RPMI8226 (cell line): ENCODE results near the gene PRR7.

Experiments
- DNase-seq: peaks from one replicate; pipeline ENCODE4 v3.0.0-alpha.2; 2015

Gene PRR7

DNA sequence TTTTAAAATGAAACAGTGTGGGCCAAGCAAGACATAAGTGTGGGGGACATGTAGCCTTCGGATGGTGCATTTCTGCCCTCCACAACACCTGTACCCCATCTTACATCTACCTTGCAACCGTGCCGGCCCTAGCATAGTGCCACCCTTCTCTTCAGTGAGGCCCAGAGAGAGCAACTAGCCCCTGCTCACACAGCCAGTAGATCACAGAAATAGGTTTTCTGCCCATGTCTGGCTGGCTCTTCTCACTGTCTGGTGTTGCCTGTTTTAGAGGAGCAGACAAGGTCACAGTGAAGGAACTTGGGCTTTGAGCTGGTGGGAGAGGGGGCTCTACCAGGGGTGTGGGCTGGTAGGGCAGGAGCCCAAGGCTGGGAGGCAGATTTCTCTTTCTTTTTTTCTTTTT is 39.6 kb downstream of the PRR7 start:
- DNase-seq = no peak

DNA sequence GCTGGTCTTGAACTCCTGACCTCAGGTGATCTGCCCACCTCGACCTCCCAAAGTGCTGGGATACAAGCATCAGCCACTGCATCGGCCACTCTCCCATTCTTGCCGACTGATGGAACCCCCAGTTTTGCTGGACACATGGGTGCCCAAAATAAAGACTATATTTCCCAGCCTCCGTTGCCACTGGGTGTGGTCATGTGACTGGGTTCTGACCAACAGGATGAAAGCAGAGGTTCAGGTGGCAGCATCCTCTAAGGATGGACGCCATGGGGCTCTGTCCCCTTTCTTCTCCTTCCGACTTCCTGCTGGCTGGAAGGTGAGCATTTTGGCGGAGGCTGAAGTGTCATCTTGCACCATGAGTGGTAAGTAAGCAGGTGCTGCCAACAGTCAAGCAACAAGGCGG is 40.5 kb downstream of the PRR7 start:
- no peak for DNase-seq

DNA sequence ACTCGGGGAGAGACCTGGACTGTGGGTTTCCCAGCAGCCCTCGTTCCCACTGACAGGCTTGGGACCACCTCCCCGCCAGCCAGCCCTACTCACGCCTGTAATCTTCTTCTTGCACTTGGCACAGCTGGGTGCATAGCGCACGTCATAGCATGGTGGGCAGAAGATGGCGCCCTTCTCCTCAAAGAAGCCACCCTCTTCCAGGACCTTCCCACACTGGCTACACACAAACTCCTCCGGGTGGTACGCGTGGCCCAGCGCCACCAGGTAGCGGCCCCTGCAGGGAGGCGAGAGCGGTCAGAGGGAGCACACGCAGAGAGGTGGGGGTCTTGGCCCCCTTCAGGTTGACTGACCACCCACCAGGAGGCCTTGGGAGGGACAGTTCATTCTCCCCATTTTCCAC is 41.4 kb downstream of the PRR7 start:
- no peak for DNase-seq

DNA sequence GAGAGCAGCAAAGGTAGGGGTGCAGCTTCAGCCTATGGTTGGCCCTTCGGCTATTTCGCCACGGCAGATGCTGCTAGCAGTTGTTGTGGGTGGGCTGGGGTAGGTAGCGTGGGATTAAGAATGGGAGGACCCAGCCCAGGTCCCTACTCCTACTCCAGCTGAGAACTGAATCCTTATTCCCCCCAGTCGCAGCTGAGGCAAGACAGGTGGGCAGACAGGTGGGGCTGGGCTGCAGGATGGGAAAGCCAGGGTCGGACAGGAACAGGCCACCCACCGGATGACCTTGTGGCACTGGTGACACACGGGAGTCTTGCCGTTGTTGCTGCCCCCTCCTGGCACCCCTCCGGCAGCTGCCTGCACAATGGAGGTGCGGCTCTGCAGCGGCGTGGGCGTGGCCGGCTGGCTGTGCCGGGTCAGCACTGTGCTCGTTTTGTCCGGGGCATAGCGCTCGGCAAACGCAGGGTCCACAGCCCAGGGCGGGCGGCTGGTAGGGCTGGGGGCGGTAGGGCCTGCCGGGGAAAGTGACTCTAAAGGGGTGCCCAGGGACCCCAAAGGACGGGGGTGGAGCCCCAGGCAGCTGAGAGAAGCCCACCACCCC is 42.6 kb downstream of the PRR7 start:
- DNase-seq = peak; percentile 89

DNA sequence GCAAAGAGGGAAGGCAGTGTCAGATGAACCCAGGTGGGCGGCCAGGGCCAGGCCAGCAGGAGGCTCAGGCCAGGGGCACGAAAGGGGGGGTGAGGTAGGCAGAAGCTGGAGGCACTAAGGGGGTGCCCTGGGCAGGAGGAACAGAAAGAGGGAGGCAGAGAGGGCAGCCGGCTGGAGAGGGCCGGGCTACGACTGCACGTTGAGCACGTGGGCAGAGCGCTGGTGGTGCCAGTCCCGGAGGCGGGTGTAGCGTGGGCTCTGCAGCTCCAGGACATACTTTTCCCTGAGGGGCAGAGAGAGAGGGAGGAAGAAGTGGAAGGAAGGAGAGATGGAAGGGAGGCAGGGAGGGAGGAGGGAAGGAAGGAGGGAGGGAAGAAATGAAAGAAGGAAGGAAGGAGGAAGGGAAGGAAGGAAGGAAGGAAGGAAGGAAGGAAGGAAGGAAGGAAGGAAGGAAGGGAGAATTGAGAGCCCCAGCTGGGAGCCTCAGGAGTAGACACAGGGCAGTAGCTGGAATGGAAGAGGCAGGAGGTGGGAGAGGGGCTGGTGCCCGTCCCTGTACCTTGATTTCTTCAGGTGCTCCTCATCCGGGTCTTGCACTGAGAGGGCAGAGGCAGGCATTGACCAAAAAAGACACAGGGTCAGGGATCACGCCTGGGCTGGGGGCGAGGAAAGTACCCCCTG is 43.8 kb downstream of the PRR7 start:
- peak; percentile 48 for DNase-seq

DNA sequence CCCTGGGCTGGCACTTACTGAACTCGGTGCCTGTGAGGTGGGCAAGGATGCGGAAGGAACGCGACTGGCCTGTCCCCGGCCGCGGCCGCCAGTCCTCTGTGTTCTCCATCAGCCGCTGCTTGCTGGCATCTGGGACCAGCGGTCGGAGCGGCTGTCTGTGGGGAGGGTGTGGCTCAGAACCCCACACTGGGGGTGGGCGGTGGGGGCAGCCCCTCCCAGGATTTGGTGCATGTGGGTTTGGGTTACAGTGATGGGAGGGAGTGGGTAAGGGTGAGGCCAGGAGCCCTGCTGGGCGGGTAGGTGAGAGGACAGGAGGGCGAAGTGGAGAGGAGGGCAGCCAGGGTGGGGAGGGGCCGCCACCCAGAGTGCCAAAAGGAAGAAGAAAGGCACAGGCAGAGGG is 44.4 kb downstream of the PRR7 start:
- no peak for DNase-seq

DNA sequence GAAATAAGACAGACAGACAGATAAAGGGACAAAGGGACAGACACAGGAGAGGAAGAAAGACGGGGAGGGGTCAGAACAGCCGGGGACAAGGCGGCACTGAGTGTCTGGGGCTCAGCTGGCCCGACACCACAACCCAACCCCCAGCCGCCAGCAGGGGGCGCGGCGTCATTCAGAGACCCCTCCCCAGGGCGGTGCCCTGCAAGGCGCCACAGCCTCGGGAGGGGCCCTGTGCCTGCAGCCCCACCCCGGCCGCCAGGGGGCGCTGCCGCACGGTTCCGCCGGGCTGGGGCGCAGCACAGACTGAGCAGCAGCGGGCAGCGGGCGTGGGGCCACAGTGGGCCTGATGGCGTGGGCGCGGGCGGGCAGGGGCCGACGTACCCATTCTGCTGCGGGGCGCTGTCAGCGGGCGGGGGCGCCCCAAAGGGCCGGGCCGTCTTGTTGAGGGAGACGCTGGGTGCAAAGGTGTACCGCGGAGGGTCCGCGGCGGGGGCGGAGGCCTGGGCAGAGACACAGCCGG is 44.9 kb downstream of the PRR7 start:
- DNase-seq = peak; percentile 35

DNA sequence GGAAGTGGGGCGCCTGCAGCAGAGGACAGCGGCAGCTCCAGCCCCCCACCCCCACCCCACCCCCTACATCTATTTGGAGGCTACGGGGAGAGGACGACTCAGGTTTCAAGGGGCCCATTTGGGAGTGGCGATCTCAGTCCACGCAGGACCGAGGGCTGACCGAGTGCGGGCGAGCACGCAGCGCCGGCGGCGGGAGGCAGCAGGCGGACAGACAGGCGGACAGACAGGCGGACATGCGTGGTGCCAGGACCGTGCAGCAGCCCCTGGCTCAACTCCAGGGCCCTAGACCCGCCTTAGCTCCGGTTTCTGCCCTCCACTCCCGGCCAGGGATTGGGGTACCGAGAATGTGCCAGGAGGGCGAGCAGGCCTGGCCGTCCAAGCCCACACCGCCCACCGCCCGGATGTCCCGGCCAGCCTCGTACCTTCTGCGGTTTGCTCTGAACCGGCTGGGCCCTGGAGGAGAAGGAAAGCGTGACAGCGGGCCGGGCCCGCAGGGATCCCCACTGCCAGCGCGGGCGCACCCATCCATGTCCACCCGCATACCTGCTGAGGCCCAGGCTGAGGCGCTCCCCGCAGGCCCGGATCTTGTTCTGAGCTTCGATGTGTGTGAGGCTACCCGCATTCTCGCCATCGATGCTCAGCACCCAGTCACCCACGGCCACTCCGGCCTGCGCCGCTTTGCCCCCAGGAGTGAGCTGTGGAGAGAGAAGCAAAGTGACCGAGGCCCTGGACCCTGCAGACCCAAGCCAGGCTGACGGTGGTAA is 45.6 kb downstream of the PRR7 start:
- DNase-seq = no peak

DNA sequence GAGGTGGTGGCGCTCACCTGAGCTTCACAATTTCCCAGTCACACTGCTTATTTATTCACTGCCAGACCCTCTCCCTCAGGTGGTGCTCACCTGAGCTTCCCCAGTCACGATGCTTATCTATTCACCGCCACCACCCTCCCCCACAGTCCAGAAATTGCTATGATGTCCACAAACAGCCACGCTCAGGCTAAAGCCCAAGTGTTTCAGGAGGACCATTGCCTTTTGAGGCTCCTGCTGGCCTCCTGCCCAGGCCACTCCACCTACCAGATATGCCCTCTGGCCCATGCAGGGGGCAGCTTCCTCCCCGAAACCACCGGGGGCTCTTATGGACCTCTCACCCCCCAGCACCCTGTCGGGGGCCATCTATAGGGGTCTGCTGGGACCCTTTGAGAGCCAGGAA is 46.2 kb downstream of the PRR7 start:
- DNase-seq = no peak

DNA sequence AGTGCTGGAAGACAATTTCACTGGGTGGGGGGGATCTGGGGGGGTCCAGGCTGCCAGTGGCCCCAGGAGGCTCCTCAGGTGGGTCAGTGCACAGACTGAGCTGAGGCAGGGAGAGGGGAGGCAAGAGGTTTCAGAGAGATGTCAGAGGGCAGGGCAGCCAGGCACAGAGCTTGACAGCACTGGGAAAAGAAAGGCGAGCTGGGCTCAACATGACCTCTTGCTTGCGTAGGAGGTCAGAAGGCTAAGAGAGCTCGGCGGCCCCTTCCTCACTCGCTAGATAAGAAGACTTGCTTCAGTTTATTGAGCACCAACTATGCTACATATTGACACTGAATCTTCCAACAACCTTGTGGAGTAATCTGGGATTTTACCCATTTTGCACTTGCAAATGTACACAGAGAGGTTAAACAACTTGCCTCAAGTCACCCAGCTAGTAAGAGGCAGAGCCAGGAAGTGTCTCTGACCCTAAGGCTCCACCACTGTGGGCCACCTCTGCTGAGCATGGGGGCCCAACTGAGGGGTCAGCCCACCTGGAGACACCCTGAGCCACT is 47.3 kb downstream of the PRR7 start:
- DNase-seq = no peak

DNA sequence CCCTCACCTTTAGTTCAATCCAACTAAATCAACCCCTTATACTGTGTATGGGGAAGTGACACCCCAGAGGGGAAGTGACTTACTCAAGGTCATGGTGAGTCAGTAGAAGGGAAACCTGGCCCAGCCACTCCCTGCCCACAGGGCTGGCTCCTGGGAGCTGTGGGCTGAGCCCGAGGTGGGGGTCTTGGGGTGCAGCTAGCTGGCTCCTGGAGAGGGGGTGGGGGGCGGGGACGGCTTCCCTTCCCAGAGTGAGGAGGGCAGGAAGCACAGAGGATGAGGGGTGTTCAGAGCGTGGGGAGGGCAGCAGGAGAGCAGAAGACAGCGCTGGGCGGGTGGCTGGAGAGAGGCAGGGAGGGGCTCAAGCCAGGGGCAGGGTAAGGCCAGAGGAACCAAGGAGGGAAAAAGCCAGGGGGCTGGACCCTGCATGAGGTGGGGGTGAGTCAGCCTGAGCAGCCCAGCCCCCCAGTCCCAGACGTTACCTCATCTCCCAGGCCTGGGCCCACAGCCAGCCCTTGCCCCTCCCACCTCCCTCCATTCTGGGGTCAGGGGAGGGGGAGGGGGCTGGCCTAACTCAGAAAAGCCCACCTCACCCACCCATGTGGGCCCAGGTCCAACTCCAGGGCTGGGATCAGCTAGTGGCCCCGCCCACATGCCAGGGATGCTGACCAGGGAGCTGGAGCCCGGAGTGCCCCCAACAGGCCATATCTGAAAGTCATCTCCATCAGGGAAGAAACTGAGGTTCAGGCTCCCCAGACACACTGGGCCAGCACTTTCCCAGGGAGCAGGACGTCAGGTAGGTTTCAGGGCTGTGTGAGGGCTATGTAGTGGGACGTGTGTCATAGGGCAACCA is 48.0 kb downstream of the PRR7 start:
- DNase-seq = peak; percentile 63

DNA sequence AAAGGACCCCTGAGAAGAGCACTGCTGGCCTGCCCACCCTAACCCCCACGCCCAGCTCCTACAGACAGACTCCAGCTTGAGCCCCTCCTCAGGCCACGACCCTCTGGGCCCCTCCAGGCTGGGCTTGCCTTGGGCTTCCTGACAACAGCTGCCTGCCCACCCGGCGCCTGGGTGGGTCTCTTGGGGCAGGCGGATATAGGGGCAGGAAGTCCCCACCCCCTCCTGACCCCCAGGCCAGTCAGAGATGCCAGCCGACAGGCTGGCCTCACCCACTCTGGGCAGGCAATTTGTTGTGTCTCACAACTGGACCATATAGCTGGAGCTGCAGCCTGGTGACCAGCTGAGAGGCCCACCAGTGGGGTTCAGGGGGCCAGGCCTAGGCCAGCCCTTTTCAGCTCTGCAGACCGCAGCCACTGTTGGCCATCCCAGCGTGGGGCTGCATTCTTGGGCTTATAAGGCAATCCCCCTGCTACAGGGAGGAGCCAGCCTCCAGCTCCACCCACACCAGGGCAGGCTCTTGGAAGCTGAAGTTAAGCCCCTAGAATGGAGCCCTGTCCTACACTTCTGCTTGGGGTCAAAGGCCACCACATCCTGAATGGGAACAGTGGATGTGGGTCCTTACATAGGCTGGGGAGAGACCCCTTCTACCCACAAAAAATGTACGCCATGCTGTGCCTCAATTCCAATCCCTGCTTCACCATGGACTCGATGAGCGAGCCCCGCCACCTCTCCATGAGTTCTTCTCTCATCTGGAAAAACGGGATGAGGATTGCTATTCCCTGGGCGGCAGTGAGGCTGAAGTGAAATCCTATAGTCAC is 48.8 kb downstream of the PRR7 start:
- DNase-seq = no peak

DNA sequence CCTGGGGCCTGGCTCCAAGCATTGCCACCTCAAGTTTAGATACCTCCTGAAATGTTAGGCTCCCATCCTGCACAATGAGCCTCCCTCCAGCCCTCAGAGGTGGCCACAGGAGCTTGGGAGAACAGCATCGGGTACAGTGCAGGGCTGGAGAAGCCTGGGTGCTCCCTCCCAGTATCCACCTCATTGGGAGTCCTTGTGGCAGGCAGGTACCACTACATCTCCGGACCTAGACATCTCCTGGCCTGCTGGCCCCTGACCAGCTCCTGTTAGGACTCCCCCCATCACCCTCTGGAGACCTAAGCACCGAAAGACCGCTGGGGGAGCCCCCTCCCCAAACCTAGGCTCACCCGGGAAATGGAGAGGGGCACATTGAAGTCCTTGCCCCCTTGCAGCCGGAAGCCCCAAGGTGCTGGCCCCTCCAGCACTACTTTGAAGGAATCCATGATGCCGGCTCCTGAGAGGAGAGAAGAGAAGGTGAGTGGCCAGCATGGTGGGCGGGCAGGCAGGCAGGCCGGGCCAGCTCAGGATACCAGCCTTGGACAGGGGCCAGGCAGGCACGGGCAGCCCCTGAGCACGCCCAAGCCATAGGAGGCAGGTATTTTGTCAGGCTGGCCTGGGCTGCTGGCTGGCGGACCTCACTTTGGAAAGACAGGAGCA is 49.6 kb downstream of the PRR7 start:
- peak; percentile 45 for DNase-seq

DNA sequence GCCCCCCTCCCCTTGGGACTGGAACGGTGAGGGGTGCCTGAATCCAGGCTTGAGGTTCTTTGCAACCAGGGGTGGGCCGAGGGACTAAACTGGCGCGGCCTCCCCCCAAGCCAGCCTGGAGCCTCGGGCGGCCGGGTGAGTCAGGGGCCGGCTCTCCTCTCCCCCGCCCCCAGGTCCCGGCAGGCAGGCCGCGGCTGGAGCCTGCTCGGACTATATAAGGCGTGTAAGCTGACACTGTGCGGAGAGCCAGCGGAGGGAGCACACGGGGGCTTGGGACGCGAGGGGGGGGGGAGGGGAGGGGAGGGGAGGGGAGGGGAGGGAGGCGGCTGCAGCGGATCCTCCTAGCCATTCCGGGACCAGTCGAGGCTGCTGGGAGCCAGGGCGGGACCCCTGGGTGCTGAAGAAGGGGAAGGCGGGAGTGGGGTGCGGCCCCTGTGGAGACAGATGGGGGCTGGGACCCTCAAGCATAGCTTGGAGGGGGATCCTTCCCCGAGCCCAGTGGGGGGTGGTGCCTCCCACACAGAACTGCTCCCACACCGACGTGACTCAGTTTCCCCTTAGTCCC is 50.2 kb downstream of the PRR7 start:
- no peak for DNase-seq

DNA sequence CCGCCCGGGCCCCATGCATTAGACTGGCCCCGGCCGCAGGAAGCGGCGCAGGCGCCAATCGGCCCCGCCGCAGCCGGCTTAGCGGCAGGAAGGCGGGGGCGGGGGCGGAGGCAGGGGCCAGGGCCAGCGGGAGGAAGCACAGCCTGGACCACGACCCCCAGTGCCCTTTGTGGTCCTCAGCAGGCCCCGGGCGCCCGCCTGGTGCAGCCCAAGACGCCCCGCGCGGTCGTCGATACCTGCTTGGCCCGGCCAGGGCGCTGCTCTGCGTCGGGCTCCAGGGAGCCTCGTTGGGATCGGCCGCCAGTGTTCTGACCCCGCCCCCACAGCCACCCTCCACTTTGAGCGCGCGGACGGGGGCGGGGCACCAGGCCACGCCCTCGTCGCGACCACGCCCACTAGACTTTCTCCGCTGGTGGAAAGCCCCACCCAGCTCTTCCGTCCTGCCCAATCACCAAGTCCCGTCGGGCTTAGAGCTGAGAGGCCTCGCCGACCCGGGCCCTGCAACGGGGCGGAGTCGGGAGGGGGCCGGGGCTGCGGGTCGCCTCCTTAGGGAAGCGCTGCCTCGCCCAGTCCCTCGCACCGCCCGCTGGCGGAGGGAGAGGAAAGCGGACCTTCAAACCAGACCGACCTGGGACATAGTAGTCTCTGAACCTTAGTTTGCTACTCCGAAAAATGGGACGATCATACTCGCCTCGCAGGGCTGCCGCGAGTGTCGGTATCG is 50.8 kb downstream of the PRR7 start, which contains the start of gene PDLIM7:
Gene PDLIM7, minus strand, starts transcription at position 313 of the 721 bp plus-strand sequence. CDS start 1,092 bp downstream, outside the sequence.
- DNase-seq = peak; percentile 95

DNA sequence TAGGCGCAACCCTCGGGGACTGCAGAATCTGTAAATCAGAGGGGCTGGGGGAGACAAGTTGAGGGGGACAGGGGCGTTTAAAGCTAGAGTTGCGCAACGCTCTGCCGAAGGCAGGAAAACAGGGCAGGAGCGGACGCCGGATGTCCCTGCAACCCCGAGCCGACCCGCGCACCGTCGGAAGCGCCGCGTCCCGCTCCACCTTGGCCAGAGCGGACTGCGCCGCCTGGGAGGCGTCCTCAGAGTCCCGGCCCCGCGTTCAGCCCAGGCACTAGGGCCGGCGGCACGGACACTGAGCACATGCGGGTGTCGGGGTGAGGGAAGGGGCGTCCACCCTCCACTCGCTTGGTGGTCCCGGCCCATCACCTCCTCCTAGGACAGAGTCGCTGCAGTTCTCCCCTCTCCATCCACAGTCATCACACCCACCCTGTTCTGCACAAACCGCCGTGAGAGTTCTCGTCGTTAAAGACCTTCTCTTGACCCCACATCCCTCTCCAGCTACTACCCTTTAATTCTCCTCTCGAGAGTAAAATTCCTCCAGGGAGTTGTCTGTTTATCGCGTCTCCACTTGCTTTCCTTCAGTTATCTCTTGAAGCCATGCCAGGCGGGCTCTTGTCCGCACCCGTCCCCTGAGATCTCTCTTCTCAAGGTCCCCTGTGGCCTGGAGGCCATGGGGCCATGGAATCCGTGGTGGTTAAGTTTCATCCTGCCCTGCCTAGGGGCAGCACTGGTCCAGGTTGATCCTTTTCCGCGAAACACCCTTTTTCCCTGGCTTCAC is 51.6 kb downstream of the PRR7 start:
- DNase-seq = no peak

DNA sequence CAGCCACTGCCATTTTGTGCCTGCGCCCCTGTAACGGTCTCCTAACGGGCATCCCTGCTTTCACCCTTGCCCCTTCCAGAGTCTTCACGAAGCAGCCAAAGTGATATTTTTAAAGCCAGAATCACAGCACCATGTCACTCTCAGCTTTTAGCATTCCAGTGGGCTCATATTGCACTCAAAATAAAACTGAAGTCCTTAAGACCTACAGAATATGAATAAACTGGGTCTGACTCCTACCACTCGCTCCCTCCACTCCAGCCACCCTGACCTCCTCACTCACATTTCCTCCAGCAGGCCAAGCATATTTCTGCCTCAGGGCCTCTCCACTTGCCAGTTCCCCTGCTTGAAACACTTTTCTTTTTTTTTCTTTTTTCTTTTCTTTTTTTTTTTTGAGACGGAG is 53.2 kb downstream of the PRR7 start:
- DNase-seq = no peak

DNA sequence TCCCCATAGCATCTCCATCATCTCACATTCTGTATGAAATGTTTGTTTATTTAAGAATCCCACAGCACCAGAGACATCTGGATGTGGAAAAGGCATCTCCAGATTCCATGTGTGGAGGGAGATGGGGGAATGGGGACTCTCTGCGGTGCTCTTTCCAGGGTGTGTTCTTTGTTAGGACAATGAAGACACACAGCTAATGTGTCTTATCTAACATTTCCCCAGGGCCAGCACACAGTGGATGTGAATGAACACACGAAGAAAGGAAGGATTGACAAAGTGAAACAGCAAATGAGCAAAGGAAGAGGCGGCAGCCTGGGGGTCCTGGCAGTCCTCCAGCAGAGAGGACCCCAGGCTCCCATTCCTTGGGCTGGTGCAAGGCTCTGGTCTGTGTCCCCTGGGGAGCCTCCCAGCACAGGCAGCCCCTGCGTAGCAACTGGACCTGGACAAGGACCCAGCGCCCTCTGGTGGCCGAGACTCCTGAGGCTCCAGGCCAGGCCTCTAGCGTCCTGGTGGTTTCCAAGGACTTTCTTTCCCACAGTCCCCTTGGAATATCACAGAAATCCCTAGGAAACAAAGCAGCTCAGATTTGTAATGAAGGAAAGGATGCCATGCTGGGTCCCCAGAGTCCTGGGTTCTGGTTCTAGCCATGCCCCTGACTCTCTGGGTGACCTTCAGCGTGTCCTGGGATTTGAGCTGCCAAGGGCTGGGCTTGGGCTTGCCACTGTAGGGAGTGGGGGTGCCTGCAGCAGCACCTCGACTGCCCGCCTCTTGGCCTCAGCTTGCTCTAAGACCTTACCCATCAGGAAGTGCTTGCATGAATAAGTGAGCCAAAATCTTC is 54.3 kb downstream of the PRR7 start:
- peak; percentile 78 for DNase-seq
